Tibial nerve (tissue), 4 donors: ENCODE results near the gene CNOT1. TPM values are rescaled to one million over a fixed set of nuclear protein-coding genes. Genes with fewer than 3 reads are reported as not detected.

ENCODE experiments used
- DNase-seq, 2 donors: peaks; one replicate each; pipeline ENCODE4 v3.0.0-alpha.2; 2019; ENCODE audit warnings: low spot score in 2 of 2
- H3K27ac ChIP-seq, 4 donors: fragments of 200-600 bp; sonication (generic) in 3 of 4; one replicate each; pipeline ENCODE4 v1.5.1; 2017 to 2019; ENCODE audit warnings: mild to moderate bottlenecking in 1 of 4
- H3K27me3 ChIP-seq, 2 donors: fragments of 200-600 bp; sonication (generic) in 1 of 2; one replicate each; pipeline versions ENCODE4 v1.5.1 to v1.6.0; 2017 to 2019
- H3K36me3 ChIP-seq, 3 donors: fragments of 200-600 bp; sonication (generic); one replicate each; pipeline ENCODE4 v1.5.1; 2018 to 2019
- H3K4me1 ChIP-seq, 4 donors: fragments of 200-600 bp; sonication (generic) in 3 of 4; one replicate each; pipeline ENCODE4 v1.5.1; 2017 to 2019
- H3K4me3 ChIP-seq, 4 donors: fragments of 200-600 bp; sonication (generic) in 3 of 4; one replicate each; pipeline ENCODE4 v1.5.1; 2017 to 2019; ENCODE audit warnings: mild to moderate bottlenecking in 1 of 4, moderate library complexity in 1 of 4
- H3K9me3 ChIP-seq, 4 donors: fragments of 200-600 bp; sonication (generic) in 3 of 4; one replicate each; pipeline ENCODE4 v1.5.1; 2017 to 2019
- EP300 ChIP-seq, 2 donors: sonication (generic); formaldehyde crosslinking; IDR thresholded peaks; one replicate each; pipeline ENCODE4 v1.6.1; 2017; ENCODE audit warnings: antibody characterized with exemption in 2 of 2, mild to moderate bottlenecking in 1 of 2
- POLR2A ChIP-seq, 2 donors: fragments of 450-650 bp; IDR thresholded peaks; one replicate each; pipeline ENCODE4 v1.6.1; 2017; ENCODE audit warnings: antibody characterized with exemption in 2 of 2, mild to moderate bottlenecking in 2 of 2, moderate library complexity in 2 of 2
- WGBS, 2 donors: methylation state at CpG; one replicate each; pipeline ENCODE4 v1.1.5; 2018; 5-methylcytosine and 5-hydroxymethylcytosine counted together
- total RNA-seq, 4 donors: library from RNA; depleted of rRNA; stranded (reverse); fragments of >200 nt; gene quantifications; one replicate each; pipeline ENCODE4 v1.1.0, GENCODE V29; 2016
- TF ChIP-seq, protein P1 (sequence below), 5 experiments: fragments of 200-600 bp in 3 of 5; fragments of 450-650 bp in 2 of 5; sonication (generic) in 3 of 5; IDR thresholded peaks; one replicate each; pipeline ENCODE4 v1.5.1; 2016 to 2019; ENCODE audit warnings: antibody characterized with exemption in 5 of 5, mild to moderate bottlenecking in 3 of 5, moderate library complexity in 2 of 5

The CNOT1 gene
- total RNA-seq, 4 donors from 2014 or later = 80.8 to 122 (median 105) TPM

DNA sequence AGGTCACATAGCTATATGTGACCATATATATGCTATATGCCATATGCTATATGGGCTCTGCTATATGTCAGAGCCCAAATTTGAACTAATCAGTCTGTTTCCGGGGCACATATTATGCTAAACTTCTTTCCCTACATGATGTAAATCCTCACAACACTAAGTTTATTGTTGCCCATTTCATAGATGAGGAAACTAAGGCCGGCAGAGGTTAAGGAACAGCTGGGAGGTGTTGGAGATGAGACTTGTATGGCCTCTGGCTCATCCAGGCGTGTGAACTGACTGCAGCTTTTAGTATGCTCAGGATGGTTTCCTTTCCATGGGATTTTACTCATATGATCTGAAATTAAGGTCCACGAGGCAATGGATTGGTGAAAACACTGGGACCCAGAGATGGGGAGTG lies 17.5 kb upstream of the CNOT1 start:
- no peak for DNase-seq
- no peaks in the 10 kb centered on the region for H3K27me3 ChIP-seq
- H3K4me3 ChIP-seq = no peak overlapping the region
- H3K9me3 ChIP-seq = no peaks in the 10 kb centered on the region
- no peak overlapping the region for H3K27ac ChIP-seq
- TF ChIP-seq, protein P1, sequence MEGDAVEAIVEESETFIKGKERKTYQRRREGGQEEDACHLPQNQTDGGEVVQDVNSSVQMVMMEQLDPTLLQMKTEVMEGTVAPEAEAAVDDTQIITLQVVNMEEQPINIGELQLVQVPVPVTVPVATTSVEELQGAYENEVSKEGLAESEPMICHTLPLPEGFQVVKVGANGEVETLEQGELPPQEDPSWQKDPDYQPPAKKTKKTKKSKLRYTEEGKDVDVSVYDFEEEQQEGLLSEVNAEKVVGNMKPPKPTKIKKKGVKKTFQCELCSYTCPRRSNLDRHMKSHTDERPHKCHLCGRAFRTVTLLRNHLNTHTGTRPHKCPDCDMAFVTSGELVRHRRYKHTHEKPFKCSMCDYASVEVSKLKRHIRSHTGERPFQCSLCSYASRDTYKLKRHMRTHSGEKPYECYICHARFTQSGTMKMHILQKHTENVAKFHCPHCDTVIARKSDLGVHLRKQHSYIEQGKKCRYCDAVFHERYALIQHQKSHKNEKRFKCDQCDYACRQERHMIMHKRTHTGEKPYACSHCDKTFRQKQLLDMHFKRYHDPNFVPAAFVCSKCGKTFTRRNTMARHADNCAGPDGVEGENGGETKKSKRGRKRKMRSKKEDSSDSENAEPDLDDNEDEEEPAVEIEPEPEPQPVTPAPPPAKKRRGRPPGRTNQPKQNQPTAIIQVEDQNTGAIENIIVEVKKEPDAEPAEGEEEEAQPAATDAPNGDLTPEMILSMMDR (IDR thresholded peaks at IDR 0.05) = no peak
- TF ChIP-seq EP300 (IDR thresholded peaks at IDR 0.05) (no peak), POLR2A (IDR thresholded peaks at IDR 0.05) (no peak)
- H3K4me1 ChIP-seq = peaks cover 0 to 4% (median 0%) of the 10 kb centered on the region in 4 donors
- WGBS, 2 donors = 83 to 90% methylated on average over 4 of the region's 4 CpGs
- H3K36me3 ChIP-seq = no peaks in the 10 kb centered on the region

DNA sequence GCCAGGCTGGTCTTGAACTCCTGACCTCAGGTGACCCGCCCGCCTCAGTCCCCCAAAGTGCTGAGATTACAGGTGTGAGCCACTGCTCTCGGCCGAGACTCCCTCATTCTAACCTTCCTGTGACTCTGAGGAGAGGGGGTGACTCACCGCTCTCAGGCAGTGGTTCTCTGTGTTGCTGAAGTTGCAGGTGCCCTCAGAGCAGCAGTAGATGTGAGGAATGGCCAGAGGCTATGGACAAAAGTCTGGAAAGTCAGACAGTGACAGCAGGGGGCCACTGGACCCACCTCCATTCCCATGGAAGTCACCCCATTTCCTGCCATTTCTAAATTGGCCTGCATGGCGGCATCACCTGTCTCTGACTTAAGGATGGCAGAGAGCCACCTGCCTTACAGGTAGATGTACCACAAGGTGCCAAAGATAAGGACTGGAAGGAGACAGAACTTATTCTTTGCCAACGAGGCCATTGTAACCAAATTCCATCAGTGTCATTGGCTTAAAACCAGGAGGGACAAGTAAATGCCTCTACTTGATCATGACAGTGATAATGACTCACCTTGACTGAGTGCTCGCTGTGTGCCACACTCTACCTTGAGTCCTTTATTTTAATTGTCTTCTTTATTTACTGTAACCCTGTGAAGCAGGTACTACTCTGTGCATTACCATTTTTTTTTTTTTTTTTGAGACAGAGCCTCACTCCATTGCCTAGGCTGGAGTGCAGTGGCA lies 15.3 kb upstream of the CNOT1 start:
- Histone ChIP-seq H3K9me3 (no peaks in the 10 kb centered on the region), H3K4me3 (no peak overlapping the region), H3K27ac (no peak overlapping the region), H3K36me3 (no peaks in the 10 kb centered on the region), H3K27me3 (no peaks in the 10 kb centered on the region), H3K4me1 (no peaks in the 10 kb centered on the region)
- TF ChIP-seq POLR2A (IDR thresholded peaks at IDR 0.05) = no peak
- TF ChIP-seq EP300 (IDR thresholded peaks at IDR 0.05) = no peak
- no peak for DNase-seq
- WGBS, 2 donors = 89 to 93% methylated on average over 8 of the region's 8 CpGs

DNA sequence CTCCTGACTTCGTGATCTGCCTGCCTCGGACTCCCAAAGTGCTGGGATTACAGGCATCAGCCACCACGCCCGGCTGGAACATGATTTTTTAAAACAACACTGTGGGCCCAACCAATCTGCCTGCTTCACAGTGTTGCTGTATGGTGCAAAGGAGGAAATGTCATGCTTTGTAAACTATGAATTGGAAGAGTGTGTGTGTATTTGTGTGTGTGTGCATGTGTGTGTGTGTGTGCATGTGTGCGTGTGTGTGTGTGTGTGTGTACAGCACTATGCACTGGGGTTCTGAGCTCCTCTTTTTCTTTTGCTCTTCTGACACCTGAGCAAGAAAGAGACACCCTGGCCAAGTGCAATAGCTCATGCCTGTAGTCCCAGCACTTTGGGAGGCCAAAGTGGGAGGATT lies 14.5 kb upstream of the CNOT1 start:
- Histone ChIP-seq H3K27ac (no peak overlapping the region), H3K27me3 (no peaks in the 10 kb centered on the region), H3K9me3 (no peaks in the 10 kb centered on the region), H3K4me1 (no peaks in the 10 kb centered on the region), H3K4me3 (no peak overlapping the region), H3K36me3 (no peaks in the 10 kb centered on the region)
- 62 to 85% methylated on average over 5 of the region's 5 CpGs for WGBS, 2 donors
- TF ChIP-seq, protein P1 (IDR thresholded peaks at IDR 0.05) = no peak
- TF ChIP-seq POLR2A (IDR thresholded peaks at IDR 0.05) = no peak
- no peak for DNase-seq

DNA sequence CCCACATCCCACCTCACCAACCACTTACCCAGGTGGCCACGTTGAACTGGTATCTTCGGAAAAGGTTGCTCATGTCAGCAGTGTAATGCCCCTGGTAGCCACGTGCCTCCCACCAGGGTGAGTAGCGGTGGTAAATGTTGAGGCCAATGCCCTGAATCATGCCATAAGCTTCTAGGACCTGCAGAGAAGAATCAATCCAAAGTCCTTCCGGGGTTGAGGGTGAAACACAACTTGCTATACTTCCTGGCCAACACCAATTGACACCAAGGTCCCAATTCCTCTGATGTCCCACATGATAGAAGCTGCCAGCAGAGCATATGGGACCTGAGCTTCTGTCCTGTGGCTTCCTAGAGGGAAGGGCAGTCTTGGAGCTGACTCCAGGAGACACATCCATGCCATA lies 11.3 kb upstream of the CNOT1 start:
- TF ChIP-seq, protein P1 (IDR thresholded peaks at IDR 0.05) = no peak
- TF ChIP-seq EP300 (IDR thresholded peaks at IDR 0.05) (no peak), POLR2A (IDR thresholded peaks at IDR 0.05) (no peak)
- Histone ChIP-seq H3K9me3 (no peaks in the 10 kb centered on the region), H3K4me3 (no peak overlapping the region), H3K27ac (no peak overlapping the region), H3K27me3 (no peaks in the 10 kb centered on the region), H3K4me1 (peaks cover 0 to 7% (median 0%) of the 10 kb centered on the region in 4 donors), H3K36me3 (no peaks in the 10 kb centered on the region)
- DNase-seq = no peak
- 87% methylated on average over 5 of the region's 5 CpGs; no CpG with 5 or more reads in 1 of the 2 donors for WGBS, 2 donors

DNA sequence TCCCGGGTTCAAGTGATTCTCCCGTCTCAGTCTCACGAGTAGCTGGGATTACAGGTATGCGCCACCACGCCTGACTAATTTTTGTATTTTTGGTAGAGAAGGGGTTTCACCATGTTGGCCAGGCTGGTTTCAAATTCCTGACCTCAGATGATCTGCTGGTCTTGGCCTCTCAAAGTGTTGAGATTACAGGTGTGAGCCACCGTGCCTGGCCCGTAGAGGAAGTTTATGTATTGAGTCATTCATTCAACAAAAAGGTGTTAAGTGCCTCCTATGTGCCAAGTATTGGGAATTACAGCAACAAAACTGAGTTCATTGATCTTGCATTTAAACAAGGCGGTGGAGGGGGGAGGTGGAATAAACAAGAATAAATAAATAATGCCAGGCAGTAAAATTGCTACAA lies 10.2 kb upstream of the CNOT1 start:
- Histone ChIP-seq H3K27ac (no peak overlapping the region), H3K4me3 (no peak overlapping the region), H3K4me1 (peaks cover 0 to 7% (median 0%) of the 10 kb centered on the region in 4 donors), H3K9me3 (no peaks in the 10 kb centered on the region), H3K27me3 (no peaks in the 10 kb centered on the region), H3K36me3 (no peaks in the 10 kb centered on the region)
- TF ChIP-seq EP300 (IDR thresholded peaks at IDR 0.05) (no peak), POLR2A (IDR thresholded peaks at IDR 0.05) (no peak)
- TF ChIP-seq, protein P1 (IDR thresholded peaks at IDR 0.05) = no peak
- WGBS, 2 donors = 88 to 100% methylated on average over 4 to 8 of the region's 8 CpGs
- DNase-seq = no peak
